SK-N-SH treated with all-trans-retinoic acid at 6 μM for 48 hours (cell line): ENCODE data around the gene TTK.

Experiments
- ATAC-seq: fragments of 200-7000 bp; cut with Tn5 transposase; 3 replicates; pipeline ENCODE4 v1.9.1; 2020; ENCODE audit warnings: mild to moderate bottlenecking, moderate library complexity
- ARNTL ChIP-seq: fragments of 450-650 bp; formaldehyde crosslinking; IDR thresholded peaks from 2 replicates; pipeline ENCODE4 v1.5.0; 2020; ENCODE audit warnings: low read depth, mild to moderate bottlenecking, moderate library complexity, borderline replicate concordance
- BACH2 ChIP-seq: fragments of 250-450 bp; sonication (Bioruptor Pico); IDR thresholded peaks from 2 replicates; pipeline ENCODE4 v1.9.0; 2021; ENCODE audit warnings: mild to moderate bottlenecking, borderline replicate concordance
- CREB5 ChIP-seq: fragments of 250-450 bp; sonication (Bioruptor Pico); IDR thresholded peaks from 2 replicates; pipeline ENCODE4 v1.5.1; 2020; ENCODE audit warnings: low read depth, mild to moderate bottlenecking, moderate library complexity
- CSDC2 ChIP-seq: fragments of 250-450 bp; sonication (Bioruptor Pico); IDR thresholded peaks from 2 replicates; pipeline ENCODE4 v1.5.0; 2020; ENCODE audit warnings: mild to moderate bottlenecking, moderate library complexity
- ESRRG ChIP-seq: fragments of 250-450 bp; sonication (Bioruptor Pico); IDR thresholded peaks from 2 replicates; pipeline ENCODE4 v1.6.1; 2021; ENCODE audit warnings: mild to moderate bottlenecking
- ISL1 ChIP-seq: fragments of 250-450 bp; sonication (Bioruptor Pico); IDR thresholded peaks from 2 replicates; pipeline ENCODE4 v2.1.2; 2022; ENCODE audit warnings: mild to moderate bottlenecking, moderate library complexity
- PPARA ChIP-seq: fragments of 250-450 bp; sonication (Bioruptor Pico); IDR thresholded peaks from 2 replicates; pipeline ENCODE4 v1.5.0; 2020; ENCODE audit warnings: mild to moderate bottlenecking, borderline replicate concordance
- SNAI2 ChIP-seq: fragments of 250-450 bp; sonication (Bioruptor Pico); IDR thresholded peaks from 2 replicates; pipeline ENCODE4 v1.5.0; 2020; ENCODE audit warnings: mild to moderate bottlenecking, moderate library complexity
- TCF4 ChIP-seq: fragments of 250-450 bp; sonication (Bioruptor Pico); IDR thresholded peaks from 2 replicates; pipeline ENCODE4 v1.8.0; 2021; ENCODE audit warnings: mild to moderate bottlenecking, moderate library complexity, borderline replicate concordance
- TOX ChIP-seq: fragments of 250-450 bp; sonication (Bioruptor Pico); IDR thresholded peaks from 2 replicates; pipeline ENCODE4 v1.8.0; 2021; ENCODE audit warnings: mild to moderate bottlenecking, moderate library complexity, borderline replicate concordance
- ZC3H10 ChIP-seq: fragments of 250-450 bp; sonication (Bioruptor Pico); IDR thresholded peaks from 2 replicates; pipeline ENCODE4 v1.5.1; 2021; ENCODE audit warnings: mild to moderate bottlenecking, moderate library complexity
- ZFP3 ChIP-seq: fragments of 250-450 bp; sonication (Bioruptor Pico); IDR thresholded peaks from 2 replicates; pipeline ENCODE4 v1.5.0; 2020; ENCODE audit warnings: mild to moderate bottlenecking, moderate library complexity
- ZFP30 ChIP-seq: fragments of 450-650 bp; formaldehyde crosslinking; IDR thresholded peaks from 2 replicates; pipeline ENCODE4 v1.5.0; 2022; ENCODE audit warnings: mild to moderate bottlenecking, moderate library complexity
- ZNF565 ChIP-seq: fragments of 450-650 bp; formaldehyde crosslinking; conservative IDR thresholded peaks from 2 replicates; pipeline ENCODE4 v1.5.0; 2020; ENCODE audit warnings: low read depth, mild to moderate bottlenecking, moderate library complexity
- ZNF70 ChIP-seq: fragments of 450-650 bp; formaldehyde crosslinking; IDR thresholded peaks from 2 replicates; pipeline ENCODE4 v1.5.0; 2020; ENCODE audit warnings: mild to moderate bottlenecking, moderate library complexity
- ZNF8 ChIP-seq: fragments of 450-650 bp; formaldehyde crosslinking; IDR thresholded peaks from 2 replicates; pipeline ENCODE4 v1.5.0; 2020; ENCODE audit warnings: mild to moderate bottlenecking, moderate library complexity
- TF ChIP-seq, protein P1 (sequence below): fragments of 250-450 bp; sonication (Bioruptor Pico); IDR thresholded peaks from 2 replicates; pipeline ENCODE4 v1.8.0; 2021; ENCODE audit warnings: low read depth, mild to moderate bottlenecking, moderate library complexity, borderline replicate concordance
- TF ChIP-seq, protein P2 (sequence below): fragments of 250-450 bp; sonication (Bioruptor Pico); IDR thresholded peaks from 2 replicates; pipeline ENCODE4 v1.8.0; 2020; ENCODE audit warnings: mild to moderate bottlenecking, moderate library complexity, borderline replicate concordance
- TF ChIP-seq, protein P3 (sequence below): fragments of 250-450 bp; sonication (Bioruptor Pico); IDR thresholded peaks from 2 replicates; pipeline ENCODE4 v1.5.0; 2020; ENCODE audit warnings: mild to moderate bottlenecking, moderate library complexity
- TF ChIP-seq, protein P4 (sequence below): fragments of 250-450 bp; sonication (Bioruptor Pico); IDR thresholded peaks from 2 replicates; pipeline ENCODE4 v1.5.1; 2021; ENCODE audit warnings: mild to moderate bottlenecking, moderate library complexity

TTK gene

GRCh38 chr6:79993012-79993910, 11.2 kb upstream of the TTK start (continued):
- TF ChIP-seq ZNF8 (no peak), ZFP3 (no peak), ZNF565 (CRISPR knock-in tag) (no peak), ZC3H10 (no peak), BACH2 (CRISPR knock-in tag) (no peak), PPARA (no peak)

GRCh38 chr6:79993911-79994309, 10.5 kb upstream of the TTK start:
- no peak for ATAC-seq
- TF ChIP-seq CSDC2 (CRISPR knock-in tag): no peak
- no peak for TF ChIP-seq ZNF8
- no peak for TF ChIP-seq ISL1 (CRISPR knock-in tag)
- no peak for TF ChIP-seq CREB5 (CRISPR knock-in tag)
- TF ChIP-seq TCF4 (CRISPR knock-in tag): no peak
- TF ChIP-seq ESRRG (CRISPR knock-in tag): no peak
- TF ChIP-seq ARNTL (CRISPR knock-in tag): no peak
- no peak for TF ChIP-seq BACH2 (CRISPR knock-in tag)
- TF ChIP-seq, protein P1, sequence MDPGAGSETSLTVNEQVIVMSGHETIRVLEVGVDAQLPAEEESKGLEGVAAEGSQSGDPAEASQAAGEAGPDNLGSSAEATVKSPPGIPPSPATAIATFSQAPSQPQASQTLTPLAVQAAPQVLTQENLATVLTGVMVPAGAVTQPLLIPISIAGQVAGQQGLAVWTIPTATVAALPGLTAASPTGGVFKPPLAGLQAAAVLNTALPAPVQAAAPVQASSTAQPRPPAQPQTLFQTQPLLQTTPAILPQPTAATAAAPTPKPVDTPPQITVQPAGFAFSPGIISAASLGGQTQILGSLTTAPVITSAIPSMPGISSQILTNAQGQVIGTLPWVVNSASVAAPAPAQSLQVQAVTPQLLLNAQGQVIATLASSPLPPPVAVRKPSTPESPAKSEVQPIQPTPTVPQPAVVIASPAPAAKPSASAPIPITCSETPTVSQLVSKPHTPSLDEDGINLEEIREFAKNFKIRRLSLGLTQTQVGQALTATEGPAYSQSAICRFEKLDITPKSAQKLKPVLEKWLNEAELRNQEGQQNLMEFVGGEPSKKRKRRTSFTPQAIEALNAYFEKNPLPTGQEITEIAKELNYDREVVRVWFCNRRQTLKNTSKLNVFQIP (CRISPR knock-in tag): no peak
- no peak for TF ChIP-seq ZNF70 (CRISPR knock-in tag)
- no peak for TF ChIP-seq ZFP3
- no peak for TF ChIP-seq SNAI2
- no peak for TF ChIP-seq ZC3H10
- no peak for TF ChIP-seq ZNF565 (CRISPR knock-in tag)
- TF ChIP-seq, protein P2, sequence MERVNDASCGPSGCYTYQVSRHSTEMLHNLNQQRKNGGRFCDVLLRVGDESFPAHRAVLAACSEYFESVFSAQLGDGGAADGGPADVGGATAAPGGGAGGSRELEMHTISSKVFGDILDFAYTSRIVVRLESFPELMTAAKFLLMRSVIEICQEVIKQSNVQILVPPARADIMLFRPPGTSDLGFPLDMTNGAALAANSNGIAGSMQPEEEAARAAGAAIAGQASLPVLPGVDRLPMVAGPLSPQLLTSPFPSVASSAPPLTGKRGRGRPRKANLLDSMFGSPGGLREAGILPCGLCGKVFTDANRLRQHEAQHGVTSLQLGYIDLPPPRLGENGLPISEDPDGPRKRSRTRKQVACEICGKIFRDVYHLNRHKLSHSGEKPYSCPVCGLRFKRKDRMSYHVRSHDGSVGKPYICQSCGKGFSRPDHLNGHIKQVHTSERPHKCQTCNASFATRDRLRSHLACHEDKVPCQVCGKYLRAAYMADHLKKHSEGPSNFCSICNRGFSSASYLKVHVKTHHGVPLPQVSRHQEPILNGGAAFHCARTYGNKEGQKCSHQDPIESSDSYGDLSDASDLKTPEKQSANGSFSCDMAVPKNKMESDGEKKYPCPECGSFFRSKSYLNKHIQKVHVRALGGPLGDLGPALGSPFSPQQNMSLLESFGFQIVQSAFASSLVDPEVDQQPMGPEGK (CRISPR knock-in tag): no peak
- no peak for TF ChIP-seq TOX
- TF ChIP-seq, protein P3, sequence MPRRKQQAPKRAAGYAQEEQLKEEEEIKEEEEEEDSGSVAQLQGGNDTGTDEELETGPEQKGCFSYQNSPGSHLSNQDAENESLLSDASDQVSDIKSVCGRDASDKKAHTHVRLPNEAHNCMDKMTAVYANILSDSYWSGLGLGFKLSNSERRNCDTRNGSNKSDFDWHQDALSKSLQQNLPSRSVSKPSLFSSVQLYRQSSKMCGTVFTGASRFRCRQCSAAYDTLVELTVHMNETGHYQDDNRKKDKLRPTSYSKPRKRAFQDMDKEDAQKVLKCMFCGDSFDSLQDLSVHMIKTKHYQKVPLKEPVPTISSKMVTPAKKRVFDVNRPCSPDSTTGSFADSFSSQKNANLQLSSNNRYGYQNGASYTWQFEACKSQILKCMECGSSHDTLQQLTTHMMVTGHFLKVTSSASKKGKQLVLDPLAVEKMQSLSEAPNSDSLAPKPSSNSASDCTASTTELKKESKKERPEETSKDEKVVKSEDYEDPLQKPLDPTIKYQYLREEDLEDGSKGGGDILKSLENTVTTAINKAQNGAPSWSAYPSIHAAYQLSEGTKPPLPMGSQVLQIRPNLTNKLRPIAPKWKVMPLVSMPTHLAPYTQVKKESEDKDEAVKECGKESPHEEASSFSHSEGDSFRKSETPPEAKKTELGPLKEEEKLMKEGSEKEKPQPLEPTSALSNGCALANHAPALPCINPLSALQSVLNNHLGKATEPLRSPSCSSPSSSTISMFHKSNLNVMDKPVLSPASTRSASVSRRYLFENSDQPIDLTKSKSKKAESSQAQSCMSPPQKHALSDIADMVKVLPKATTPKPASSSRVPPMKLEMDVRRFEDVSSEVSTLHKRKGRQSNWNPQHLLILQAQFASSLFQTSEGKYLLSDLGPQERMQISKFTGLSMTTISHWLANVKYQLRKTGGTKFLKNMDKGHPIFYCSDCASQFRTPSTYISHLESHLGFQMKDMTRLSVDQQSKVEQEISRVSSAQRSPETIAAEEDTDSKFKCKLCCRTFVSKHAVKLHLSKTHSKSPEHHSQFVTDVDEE (CRISPR knock-in tag): no peak

DNA sequence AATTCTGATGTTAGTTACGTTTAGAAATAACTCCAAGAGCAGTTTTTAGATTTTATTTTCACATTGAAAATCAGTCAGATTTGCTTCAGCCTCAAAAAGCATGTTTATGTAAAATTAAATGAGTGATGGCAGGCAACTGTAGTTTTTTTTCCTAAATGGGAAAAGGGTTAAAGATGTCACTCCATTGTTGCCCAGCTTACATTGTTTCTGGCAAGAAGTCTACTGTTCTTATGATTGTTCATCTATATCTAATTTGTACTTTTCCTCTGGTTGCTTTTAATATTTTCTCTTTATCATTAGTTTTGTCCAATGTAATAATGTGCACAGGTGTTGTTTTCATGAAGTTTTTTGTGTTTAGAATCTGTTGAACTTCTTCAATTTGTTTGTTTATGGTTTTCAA, 6.7 kb upstream of the TTK start:
- ATAC-seq: no peak
- TF ChIP-seq SNAI2: no peak
- TF ChIP-seq TCF4 (CRISPR knock-in tag): no peak
- TF ChIP-seq ARNTL (CRISPR knock-in tag): no peak
- no peak for TF ChIP-seq ESRRG (CRISPR knock-in tag)
- TF ChIP-seq TOX: no peak
- TF ChIP-seq ZNF8: no peak
- TF ChIP-seq, protein P4, sequence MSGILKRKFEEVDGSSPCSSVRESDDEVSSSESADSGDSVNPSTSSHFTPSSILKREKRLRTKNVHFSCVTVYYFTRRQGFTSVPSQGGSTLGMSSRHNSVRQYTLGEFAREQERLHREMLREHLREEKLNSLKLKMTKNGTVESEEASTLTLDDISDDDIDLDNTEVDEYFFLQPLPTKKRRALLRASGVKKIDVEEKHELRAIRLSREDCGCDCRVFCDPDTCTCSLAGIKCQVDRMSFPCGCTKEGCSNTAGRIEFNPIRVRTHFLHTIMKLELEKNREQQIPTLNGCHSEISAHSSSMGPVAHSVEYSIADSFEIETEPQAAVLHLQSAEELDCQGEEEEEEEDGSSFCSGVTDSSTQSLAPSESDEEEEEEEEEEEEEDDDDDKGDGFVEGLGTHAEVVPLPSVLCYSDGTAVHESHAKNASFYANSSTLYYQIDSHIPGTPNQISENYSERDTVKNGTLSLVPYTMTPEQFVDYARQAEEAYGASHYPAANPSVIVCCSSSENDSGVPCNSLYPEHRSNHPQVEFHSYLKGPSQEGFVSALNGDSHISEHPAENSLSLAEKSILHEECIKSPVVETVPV (CRISPR knock-in tag): no peak
- no peak for TF ChIP-seq ZFP30 (CRISPR knock-in tag)
- TF ChIP-seq, protein P2 (CRISPR knock-in tag): no peak
- no peak for TF ChIP-seq BACH2 (CRISPR knock-in tag)
- no peak for TF ChIP-seq ZC3H10
- TF ChIP-seq, protein P1 (CRISPR knock-in tag): no peak
- no peak for TF ChIP-seq PPARA
- TF ChIP-seq CREB5 (CRISPR knock-in tag): no peak
